Measurements from ENCODE around the gene GALNT3. TPM values are rescaled to one million over a fixed set of nuclear protein-coding genes. Genes with fewer than 3 reads are reported as not detected.

GALNT3 gene
- 8.7 TPM for total RNA-seq

DNA sequence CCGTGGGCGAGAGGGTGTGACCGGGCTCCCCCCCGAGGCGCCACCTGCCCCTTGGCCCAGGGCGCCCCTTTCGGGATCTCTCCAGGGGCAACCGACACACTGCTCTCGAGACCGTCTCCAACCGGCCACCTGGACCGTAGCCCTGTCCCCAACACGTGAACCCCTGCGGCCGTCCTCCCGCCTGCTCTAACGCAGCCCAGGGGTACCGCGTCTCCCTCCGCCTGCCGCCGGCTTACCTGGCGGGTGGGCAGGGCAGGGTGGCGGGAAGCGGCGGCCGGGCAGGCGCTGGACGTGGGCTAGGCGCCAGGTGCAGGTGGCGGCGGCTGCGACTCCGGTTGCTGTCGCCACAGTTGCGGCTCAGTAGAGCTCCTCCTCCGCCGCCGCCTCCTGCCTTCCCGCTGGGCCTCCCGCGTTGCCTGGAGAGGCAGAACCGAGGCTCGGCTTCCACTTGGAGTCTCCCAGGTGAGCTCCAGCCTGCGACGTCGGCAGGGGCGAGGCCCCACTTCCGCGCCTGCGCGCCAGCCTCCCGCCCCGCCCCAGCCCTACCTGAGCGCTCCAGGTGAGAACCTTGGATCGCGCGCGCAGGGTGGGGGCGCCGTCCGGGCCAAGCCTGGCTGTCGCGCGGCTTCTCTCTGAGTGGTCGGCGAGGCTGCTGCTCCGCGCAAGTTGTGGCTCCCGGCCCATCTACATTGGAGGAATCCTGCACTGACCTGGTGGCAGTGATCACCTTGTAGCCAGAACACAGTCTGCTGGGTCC is at the start of gene GALNT3:
GALNT3 (minus strand) TSS at position 469 of the 757 bp plus-strand sequence. CDS start 23,547 bp downstream, outside the sequence.
- DNase-seq = peak; percentile 63

DNA sequence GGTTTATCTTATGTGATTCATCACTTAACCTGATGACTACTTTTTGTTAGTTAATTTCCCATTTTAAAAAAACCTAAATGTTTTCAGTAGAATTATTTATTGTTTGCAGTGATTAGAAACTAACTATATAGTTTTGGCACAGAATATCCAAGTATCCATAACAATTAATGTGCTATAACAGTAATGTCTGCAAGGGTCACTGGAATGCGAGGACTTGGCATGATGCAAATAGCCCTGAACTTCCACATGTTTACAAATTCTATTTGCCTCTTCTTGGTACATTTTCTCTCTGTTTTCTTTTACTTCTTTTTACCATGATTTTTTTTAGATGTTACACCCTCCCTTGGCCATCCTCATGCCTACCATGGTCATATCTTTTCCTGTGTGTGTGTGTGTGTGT is 49.3 kb upstream of the GALNT3 start:
- no peak for DNase-seq

DNA sequence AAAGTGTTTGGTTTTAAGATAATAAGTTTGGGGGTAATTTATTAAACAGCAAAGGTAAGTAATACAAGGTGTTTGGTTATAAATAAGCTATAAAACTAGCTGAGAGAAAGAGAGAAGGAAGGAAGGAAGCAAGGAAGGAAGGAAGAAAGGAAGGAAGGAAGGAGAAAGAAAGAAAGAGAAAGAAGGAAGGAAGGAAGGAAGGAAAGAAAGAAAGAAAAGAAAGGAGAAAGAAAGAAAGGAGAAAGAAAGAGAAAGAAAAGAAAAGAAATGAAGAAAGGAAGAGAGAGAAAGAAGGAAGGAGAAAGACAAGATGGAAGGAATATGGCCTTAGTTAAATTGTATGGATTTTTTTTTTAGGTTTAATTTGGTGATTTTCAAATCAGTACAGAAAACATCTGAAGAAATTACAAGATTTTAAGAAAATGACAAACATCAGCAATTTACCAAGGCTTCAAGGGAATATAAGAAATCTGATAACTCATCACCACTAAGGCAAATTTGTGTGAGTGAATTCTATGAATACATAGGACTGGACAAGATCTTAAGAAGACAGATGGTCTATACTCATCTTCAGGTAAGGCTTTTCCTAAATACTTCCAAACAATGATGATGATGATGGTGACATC is 46.4 kb upstream of the GALNT3 start:
- no peak for DNase-seq

DNA sequence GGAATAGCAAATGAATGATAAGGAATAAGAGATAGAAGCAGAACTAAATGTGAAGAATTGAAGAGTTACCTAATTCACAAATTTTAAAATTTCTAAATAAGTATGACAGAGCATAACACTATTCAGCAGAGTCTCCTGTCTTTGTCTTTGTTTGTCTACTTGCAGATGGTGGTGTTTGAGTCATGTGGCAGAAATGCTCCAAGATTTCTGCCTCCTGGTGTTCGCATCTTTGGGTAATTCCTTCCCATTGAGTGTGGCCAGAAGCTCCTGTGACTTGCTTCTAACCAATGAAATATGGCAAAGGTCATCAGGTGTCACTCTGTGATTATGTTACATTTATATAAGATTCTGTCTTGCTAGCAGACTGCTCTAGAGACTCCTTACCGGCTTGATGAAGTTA is 45.6 kb upstream of the GALNT3 start:
- no peak for DNase-seq

DNA sequence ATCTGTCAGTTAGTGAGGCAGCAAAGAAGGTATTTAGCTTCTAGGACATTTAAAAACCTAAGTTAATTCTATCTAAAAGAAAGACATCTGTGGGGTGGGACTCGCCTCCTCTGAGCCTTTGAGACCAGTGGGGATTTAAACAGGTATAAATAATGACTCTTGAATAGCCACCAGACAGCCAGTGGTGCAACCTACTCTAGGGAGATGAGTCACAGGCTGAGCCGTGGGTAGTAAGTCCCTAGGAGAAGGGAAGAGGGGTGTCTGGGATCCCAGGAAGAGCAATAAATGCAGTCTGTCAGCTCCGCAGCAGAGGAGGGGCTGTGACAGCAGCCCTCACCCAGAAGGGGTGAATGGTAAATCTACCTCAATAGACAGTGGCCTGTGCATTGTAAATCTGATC is 43.1 kb upstream of the GALNT3 start:
- no peak for DNase-seq

DNA sequence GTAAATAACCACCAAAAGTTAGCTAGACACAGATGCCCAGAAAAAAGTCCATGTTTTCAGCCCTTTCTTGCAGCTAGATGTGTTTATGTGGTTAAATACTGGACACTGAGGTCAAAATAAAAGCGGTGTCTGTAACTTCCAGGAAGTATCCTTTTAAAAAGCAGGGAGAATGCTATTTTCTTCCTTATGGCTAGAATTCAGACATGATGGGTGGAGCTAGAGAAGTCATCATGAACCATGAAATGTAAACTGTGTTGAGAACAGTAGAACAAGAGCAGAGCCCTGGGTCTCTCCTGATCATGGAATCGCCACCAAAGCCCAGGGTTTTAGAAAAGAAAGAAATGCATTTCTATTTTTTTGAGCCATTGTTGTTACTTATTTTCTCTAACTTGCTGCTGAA is 41.3 kb upstream of the GALNT3 start:
- no peak for DNase-seq

DNA sequence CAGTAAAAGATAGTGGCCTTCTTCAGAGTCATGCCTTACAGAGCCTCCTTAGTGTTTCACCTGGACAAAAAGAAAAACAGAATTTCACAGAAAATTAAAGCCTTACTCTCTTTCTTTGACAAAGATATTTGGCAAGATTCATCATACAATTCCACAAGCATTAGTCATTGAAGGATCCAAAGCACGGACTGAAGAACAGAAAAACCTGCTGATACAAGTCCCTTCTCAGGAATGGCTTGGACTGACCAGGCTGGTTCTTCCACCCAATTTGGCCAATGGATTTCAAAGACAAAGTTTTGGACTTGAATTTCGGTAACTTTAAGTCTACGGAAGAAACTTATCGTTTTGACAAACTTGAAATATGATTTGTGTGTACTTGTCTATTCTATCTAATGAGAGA is 39.1 kb upstream of the GALNT3 start:
- no peak for DNase-seq

DNA sequence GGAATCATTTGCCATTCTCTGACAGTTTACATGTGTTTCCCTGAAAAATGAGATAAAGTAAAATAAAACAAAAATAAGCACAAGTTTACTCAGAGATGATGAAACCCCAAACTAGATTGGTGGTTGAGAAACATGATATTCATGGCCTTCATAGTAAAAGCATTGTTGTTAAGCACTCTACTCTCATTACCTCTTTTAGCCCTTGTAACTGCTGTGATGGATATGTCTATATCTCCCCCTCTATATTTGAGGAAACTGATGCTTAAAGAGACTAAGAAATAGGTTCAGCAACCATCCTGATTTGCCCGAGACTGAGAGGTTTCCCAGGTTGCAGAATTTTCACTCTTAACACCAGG is 33.9 kb upstream of the GALNT3 start:
- DNase-seq = no peak

DNA sequence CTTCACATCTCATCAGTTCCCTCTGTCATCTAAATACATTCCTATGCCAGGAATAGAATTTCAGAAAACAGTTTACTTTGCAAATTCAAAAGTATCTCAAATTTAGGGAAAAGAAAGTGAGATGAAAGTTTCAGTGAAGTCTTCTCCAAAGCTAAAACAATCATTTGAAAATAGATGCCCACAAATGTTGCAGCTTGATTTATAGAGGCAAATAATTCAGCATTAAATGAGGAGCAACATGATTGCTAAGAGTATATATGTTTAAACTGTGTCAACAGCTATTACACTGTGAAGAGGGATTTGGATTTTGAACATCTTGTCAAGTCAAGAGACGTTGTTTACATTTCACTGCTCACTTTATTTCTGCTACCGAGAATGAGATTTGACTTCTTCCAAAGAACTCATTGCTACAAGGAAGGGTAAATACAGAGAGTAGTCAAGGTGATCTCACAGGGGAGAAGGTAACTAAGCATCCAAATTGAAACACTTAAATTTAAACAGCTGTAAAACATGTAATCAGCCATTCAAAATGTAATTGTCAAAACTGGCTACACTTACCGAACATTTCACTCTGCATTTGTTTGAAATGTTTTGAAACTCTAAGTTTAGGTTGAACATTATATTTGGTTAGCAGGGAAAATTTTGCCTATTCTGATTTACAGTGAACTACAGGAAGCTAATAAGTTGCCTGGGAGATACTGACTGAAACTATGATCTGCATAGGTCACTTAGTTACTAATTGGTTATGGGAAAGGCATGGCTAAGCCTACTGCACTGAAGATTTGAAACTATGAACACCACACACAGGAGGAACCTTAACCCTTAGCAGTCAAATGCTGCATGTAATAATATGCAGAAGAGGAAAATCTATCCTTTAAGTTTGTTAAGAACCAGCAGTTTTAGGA is 33.2 kb upstream of the GALNT3 start:
- peak; percentile 52 for DNase-seq

DNA sequence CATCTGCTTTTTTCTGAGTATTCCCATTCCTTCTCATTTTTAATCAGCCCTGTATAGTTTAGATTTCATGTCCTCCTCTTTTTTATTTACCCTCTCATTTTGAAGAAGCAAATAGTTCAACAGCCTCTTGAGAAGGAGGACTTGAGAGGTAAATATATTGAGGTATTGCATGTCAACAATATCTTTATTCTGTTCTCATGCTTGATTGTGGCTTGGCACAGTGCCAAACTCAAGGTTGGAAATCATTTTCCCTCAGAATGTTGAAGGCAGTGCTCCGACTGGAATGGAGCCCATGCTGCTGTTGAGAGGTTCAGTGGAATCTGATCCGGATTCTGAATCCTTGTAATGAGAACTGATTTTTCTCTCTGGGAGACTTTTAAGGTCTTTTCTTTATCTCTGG is 31.0 kb upstream of the GALNT3 start:
- DNase-seq = peak; percentile 30

DNA sequence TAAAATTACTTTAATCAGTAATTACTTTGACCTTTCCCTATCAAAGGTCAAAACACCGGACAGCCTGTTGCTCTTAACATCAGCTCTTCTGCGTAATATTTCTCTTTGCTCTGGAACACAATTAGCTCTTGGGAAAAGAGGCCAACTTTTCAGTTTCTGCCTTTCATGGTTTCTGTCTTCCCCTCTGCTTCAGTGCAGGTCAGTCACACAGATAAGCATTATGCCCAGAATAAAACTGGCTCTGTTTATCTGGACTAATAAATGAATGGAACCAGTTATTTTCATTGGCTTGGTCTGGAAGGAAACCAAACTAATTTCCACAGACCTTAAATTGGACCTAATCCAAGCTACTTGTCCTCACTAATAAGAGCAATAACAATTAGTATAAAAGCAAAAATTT is 26.2 kb upstream of the GALNT3 start:
- DNase-seq = no peak

DNA sequence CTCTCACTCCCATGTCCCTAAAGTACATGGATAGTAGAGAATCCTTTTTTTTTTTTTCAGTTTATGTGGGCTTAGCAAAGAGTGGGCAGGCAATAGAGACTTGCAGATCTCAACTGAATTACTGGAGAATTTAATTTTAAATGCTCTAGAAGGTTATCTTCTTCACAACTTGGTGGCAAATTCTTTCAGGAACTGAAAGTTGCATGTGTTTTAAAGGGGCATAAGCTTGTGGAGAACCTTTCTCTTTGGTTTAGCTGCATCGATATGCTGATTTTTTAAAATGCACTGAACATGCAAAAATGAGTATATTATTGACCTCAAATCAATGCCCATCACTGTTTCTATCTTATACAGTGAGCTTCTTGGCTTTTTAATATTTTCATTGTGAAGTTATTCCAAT is 24.9 kb upstream of the GALNT3 start:
- no peak for DNase-seq

DNA sequence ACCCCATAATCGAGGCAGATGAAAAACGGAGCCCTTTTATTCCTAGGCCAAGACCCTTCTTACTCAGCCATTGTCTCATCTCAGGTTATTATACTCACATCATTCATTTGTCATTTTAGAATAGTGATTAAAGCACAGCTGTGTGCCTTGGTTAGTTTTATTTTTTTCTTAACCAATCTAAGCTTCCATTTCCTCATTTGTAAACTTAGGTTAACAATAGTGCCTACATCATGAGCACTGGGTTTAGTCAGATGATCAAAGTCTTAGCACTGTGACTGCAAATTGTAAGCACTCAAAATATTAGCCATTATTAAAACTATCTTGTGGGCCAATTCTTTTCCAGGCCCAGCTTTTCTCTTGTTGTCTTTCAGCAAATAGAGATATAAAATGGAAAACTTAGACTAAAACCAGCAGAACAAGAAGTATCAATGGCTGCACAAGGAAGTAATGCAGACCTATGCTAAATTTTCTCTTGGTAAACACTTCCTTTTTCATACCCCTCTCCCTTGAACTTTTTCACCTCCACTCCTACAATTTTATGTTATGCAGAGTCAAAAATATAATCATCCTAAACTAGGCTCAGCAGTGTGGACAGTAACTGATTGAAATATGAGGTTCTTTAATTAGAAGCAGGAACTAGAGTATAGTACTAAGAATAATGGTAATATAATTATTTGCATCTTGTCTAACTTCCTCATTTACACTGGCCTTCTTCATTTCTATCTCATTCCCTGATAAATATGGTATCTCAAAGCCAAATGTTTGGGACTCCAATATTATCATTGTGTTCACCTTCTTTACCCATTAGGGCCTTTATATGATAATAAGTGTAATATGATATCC is 21.5 kb upstream of the GALNT3 start:
- DNase-seq = no peak

DNA sequence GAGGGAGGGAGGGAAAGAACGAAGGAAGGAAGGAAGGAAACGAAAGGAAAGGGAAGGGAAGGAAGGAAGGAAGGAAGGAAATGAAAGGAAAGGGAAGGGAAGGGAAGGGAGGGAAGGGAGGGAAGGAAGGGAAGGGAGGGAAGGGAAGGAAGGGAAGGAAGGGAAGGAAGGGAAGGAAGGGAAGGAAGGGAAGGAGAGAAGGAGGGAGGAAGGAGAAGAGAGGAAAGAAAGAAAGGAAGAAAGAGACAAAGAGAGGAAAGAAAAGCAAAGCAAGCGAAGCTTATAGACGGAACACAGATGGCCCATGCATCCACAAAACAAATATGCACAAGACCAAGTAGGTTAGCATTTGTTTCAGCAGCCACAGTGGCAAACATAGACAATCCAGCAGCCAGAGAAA is 20.4 kb upstream of the GALNT3 start:
- no peak for DNase-seq

DNA sequence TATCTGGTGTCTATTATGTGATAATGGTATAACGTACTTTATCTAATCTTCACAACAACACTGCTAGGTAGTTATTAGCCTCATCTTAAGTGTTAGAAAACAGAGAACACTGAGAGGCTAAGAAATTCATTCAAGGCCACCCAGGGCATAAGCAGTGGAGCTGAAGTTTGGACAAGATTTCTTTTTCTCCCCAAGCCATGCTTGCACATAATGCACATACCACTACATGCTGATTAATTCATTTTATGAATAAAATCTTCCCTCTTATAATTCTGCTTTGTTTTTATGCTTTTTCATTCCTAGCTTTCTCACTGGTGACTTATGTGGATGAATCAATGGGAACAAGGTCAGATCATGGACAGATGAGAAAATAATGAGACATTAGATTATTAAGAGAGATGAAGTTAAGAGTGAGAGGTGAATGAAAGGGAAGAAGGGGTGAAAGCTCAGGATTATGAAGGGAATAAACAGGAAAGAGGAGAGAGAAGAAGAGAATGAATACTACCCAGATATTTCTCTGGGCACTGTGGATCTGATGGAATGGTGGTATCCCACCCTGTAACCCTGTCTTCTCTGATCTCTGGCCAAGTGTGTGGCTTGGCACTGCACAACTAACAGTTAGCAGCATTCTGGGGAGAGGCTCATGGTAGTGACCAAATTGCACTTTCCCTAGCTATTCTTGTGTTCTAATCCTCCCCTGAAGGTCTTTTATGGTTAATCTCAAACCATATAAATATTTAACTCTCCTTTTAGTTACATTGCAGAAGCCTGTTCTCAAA is 17.7 kb upstream of the GALNT3 start:
- DNase-seq = no peak

DNA sequence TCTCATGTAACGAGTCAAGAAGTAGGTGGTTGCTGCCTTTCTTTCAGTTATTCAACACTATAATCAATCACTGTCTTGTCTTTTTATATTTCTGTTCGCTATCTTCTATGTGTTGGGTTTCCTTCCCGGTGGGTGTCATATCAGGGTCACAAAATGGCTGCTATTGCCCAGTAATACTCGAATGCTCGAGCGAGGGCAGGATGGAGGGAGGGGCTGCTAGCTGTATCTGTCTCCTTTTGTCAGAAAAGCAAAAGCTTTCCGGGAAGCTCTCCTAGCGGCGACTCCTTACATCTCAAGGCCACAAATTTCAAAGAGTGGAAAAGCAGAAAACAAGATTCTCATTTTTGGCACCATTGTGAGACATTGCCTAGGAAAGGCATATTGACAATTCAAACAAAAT is 16.4 kb upstream of the GALNT3 start:
- DNase-seq = no peak

DNA sequence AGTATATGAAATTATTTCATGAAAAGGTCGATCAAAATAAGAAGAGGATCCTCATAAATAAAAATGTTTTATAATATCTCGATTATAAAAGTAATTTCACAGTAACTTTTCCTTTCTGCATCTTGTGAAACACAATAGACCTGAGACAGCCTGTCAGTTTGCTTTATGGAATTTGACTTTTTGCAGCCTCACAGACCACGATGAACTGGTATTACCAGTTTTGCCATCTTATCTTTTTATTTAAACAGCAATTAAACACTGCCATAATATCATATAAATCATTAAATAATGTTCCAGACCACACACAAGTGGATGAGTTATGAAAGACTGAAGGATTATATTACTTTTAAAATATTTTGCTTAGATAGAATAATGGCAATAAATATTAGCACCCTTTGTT is 10.7 kb upstream of the GALNT3 start:
- DNase-seq = peak; percentile 19

DNA sequence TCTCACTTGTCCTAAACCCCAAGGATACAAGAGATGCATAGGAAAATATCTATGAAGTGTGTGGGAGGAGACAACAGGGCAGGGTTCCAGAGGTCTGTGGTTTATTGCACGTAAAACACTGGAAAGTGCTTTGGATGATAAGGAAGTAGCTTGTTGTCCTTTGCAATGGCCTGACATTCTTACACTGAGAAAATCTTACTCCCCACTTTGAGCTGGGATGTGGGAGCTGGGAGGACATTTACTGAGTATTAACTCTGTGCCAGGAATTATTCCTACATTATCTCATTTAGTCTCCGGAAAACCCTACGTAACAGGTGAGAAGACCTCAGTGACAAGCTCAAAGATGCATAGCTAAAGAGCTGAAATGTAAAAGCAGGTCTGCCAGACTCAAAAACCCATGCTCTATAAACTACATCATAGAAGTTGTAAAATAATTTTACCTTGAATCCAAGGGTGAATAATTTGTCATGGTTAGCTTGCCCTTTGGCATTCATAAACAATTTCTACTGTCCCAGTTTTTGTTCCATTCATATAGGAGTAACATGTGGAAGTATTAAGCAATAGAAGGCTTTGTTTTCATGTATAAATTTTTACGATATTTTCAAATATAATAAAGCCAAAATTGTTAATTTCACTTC is 9.2 kb upstream of the GALNT3 start:
- no peak for DNase-seq

DNA sequence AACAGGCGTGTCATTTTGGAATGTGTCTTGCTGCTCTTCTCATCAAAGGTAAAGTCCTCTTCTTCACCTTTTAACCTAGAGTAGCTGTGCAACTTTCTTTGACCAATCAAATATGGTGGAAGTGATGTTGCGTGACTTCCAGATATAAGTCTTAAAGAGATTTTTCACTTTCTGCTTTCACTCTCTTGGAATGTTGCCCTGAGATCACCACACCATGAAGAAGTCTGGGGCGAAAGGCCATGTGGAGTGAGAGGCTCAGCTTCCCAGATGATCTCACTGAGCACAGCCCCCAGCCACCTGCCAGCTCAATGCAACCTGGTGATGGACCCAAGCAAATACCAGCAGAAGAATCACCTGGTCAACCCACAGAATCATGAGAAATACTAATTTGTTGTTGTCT is 7.1 kb upstream of the GALNT3 start:
- no peak for DNase-seq

DNA sequence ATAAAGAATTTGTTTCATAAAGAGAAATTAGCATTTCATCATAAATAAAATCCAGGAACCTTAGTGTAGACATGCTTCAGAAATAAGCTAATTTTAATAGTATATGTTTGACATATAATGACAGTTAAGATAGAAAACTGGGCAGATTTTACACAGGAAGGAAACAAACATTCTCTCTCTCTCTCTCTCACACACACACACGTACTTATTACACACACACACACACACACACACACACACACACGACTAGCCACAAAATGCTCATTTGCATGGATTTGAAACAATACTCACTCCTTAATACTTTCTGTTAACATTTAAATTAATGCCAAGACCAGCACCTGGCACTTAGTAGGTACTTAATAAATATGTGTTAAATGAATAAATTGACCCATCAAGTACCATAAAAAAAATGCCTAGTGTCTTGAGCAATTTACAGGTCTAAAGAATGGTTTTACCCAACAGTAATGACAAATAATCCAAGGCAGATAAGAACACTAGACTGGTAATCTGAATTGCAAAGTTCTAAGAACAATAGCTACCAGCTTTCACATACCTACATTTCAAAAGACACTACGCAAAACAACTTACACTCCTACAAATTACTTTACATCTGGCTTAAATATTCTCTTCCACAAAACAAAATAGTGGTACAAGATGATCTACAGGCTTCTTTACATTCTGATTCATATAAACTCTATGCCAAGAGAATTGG is 2.9 kb upstream of the GALNT3 start:
- DNase-seq = no peak

All from tongue (tissue), 2 donors.